ENCODE measurements around the gene RBP2. TPM values are rescaled to one million over a fixed set of nuclear protein-coding genes. Genes with fewer than 3 reads are reported as not detected.

Gene RBP2
- total RNA-seq, 4 donors from 2014 or later: not detected

GRCh38 chr3:139521816-139522215 is 45.5 kb upstream of the RBP2 start:
- TF ChIP-seq POLR2A (IDR thresholded peaks at IDR 0.05) (no peak), CTCF (IDR thresholded peaks at IDR 0.05) (no peak)
- intact Hi-C loops (cut with DNase I; ENCODE audit: low total_unique reads): no loop called here
- Histone ChIP-seq H3K4me1 (no peaks in the 10 kb centered on the region), H3K27ac (no peak overlapping the region), H3K9me3 (no peaks in the 10 kb centered on the region), H3K4me3 (no peak overlapping the region), H3K36me3 (no peaks in the 10 kb centered on the region), H3K27me3 (no peaks in the 10 kb centered on the region)
- DNase-seq: no peak

- Histone ChIP-seq H3K27me3 (no peaks in the 10 kb centered on the region), H3K27ac (no peak overlapping the region), H3K4me3 (no peak overlapping the region), H3K9me3 (no peaks in the 10 kb centered on the region), H3K36me3 (no peaks in the 10 kb centered on the region), H3K4me1 (no peaks in the 10 kb centered on the region)
- TF ChIP-seq CTCF (IDR thresholded peaks at IDR 0.05) (no peak), POLR2A (IDR thresholded peaks at IDR 0.05) (no peak)
- intact Hi-C loops (cut with DNase I; ENCODE audit: low total_unique reads): no loop called here
- no peak for DNase-seq
Measured at GRCh38 chr3:139521144-139521543, 44.8 kb upstream of the RBP2 start.

- Histone ChIP-seq H3K27ac (no peak overlapping the region), H3K4me1 (no peaks in the 10 kb centered on the region), H3K9me3 (no peaks in the 10 kb centered on the region), H3K27me3 (no peaks in the 10 kb centered on the region), H3K4me3 (no peak overlapping the region), H3K36me3 (no peaks in the 10 kb centered on the region)
- intact Hi-C loops (cut with DNase I; ENCODE audit: low total_unique reads): no loop called here
- TF ChIP-seq POLR2A (IDR thresholded peaks at IDR 0.05): no peak
- TF ChIP-seq CTCF (IDR thresholded peaks at IDR 0.05): peak in 1 of 4 experiments; percentile 29
- DNase-seq: no peak
Measured at GRCh38 chr3:139519998-139520737, 43.9 kb upstream of the RBP2 start.

GRCh38 chr3:139518926-139519842 is 42.9 kb upstream of the RBP2 start:
- Histone ChIP-seq H3K4me3 (no peak overlapping the region), H3K9me3 (no peaks in the 10 kb centered on the region), H3K4me1 (no peaks in the 10 kb centered on the region), H3K27me3 (no peaks in the 10 kb centered on the region), H3K36me3 (no peaks in the 10 kb centered on the region), H3K27ac (no peak overlapping the region)
- intact Hi-C loops (cut with DNase I; ENCODE audit: low total_unique reads): no loop called here
- TF ChIP-seq POLR2A (IDR thresholded peaks at IDR 0.05) (no peak), CTCF (IDR thresholded peaks at IDR 0.05) (no peak)
- DNase-seq: no peak

- H3K27ac ChIP-seq: no peak overlapping the region
- no peaks in the 10 kb centered on the region for H3K9me3 ChIP-seq
- H3K4me3 ChIP-seq: no peak overlapping the region
- H3K27me3 ChIP-seq: no peaks in the 10 kb centered on the region
- DNase-seq: no peak
- H3K4me1 ChIP-seq: no peaks in the 10 kb centered on the region
- intact Hi-C loops (cut with DNase I; ENCODE audit: low total_unique reads): no loop called here
- no peaks in the 10 kb centered on the region for H3K36me3 ChIP-seq
- TF ChIP-seq CTCF (IDR thresholded peaks at IDR 0.05): no peak
- no peak for TF ChIP-seq POLR2A (IDR thresholded peaks at IDR 0.05)
Measured at GRCh38 chr3:139518306-139518705, 42.0 kb upstream of the RBP2 start.

All from uterus (tissue), 4 donors.